ENCODE results near the gene THAP10.

Gene THAP10

GRCh38 chr15:70906842-70907241 lies 14.6 kb upstream of the THAP10 start:
- Histone ChIP-seq H3K27ac (replicated peaks) (no peak overlapping the region), H3K4me3 (replicated peaks; ENCODE audit: insufficient read depth, low read length) (no peak overlapping the region), H3K27me3 (ENCODE audit: insufficient read depth, poor library complexity, severe bottlenecking) (no peaks in the 10 kb centered on the region)
- no peak for DNase-seq (ENCODE audit: low read depth in 1 of 2, low spot score in 1 of 2)
- TF ChIP-seq CTCF (IDR thresholded peaks at IDR 0.05; ENCODE audit: insufficient read depth, low read length): no peak
- no peak for TF ChIP-seq REST (IDR thresholded peaks at IDR 0.05; ENCODE audit: insufficient replicate concordance, low read depth)

- H3K27ac ChIP-seq (replicated peaks): no peak overlapping the region
- DNase-seq (ENCODE audit: low read depth in 1 of 2, low spot score in 1 of 2): no peak
Measured at GRCh38 chr15:70902107-70902506, 9.9 kb upstream of the THAP10 start.

GRCh38 chr15:70892912-70893560 lies 803 bp upstream of the THAP10 start:
- H3K4me3 ChIP-seq (replicated peaks; ENCODE audit: insufficient read depth, low read length): peak overlapping the region; percentile 71
- TF ChIP-seq SPI1 (IDR thresholded peaks at IDR 0.05; ENCODE audit: borderline replicate concordance, low read depth) (no peak), GABPA (IDR thresholded peaks at IDR 0.05; ENCODE audit: low read depth) (no peak)
- no peaks in the 10 kb centered on the region for H3K27me3 ChIP-seq (ENCODE audit: insufficient read depth, poor library complexity, severe bottlenecking)
- H3K27ac ChIP-seq (replicated peaks): no peak overlapping the region
- DNase-seq (ENCODE audit: low read depth in 1 of 2, low spot score in 1 of 2): no peak

More at GRCh38 chr15:70902107-70902506, 9.9 kb upstream of the THAP10 start:
- no peak for TF ChIP-seq REST (IDR thresholded peaks at IDR 0.05; ENCODE audit: insufficient replicate concordance, low read depth)
- TF ChIP-seq SPI1 (IDR thresholded peaks at IDR 0.05; ENCODE audit: borderline replicate concordance, low read depth): no peak
- TF ChIP-seq POLR2AphosphoS5 (IDR thresholded peaks at IDR 0.05; ENCODE audit: low read depth): no peak
- no peak for TF ChIP-seq CTCF (IDR thresholded peaks at IDR 0.05; ENCODE audit: insufficient read depth, low read length)
- no peak for TF ChIP-seq GABPA (IDR thresholded peaks at IDR 0.05; ENCODE audit: low read depth)
- H3K27me3 ChIP-seq (ENCODE audit: insufficient read depth, poor library complexity, severe bottlenecking): no peaks in the 10 kb centered on the region
- no peak overlapping the region for H3K4me3 ChIP-seq (replicated peaks; ENCODE audit: insufficient read depth, low read length)

- Histone ChIP-seq H3K27ac (replicated peaks) (no peak overlapping the region), H3K4me3 (replicated peaks; ENCODE audit: insufficient read depth, low read length) (no peak overlapping the region), H3K27me3 (ENCODE audit: insufficient read depth, poor library complexity, severe bottlenecking) (no peaks in the 10 kb centered on the region)
- TF ChIP-seq SPI1 (IDR thresholded peaks at IDR 0.05; ENCODE audit: borderline replicate concordance, low read depth) (peak; percentile 32; the same call in 1 of the 2 replicates), GABPA (IDR thresholded peaks at IDR 0.05; ENCODE audit: low read depth) (no peak)
- no peak for DNase-seq (ENCODE audit: low read depth in 1 of 2, low spot score in 1 of 2)
Measured at GRCh38 chr15:70882361-70882760, 9.9 kb downstream of the THAP10 start.

- Histone ChIP-seq H3K27ac (replicated peaks) (no peak overlapping the region), H3K27me3 (ENCODE audit: insufficient read depth, poor library complexity, severe bottlenecking) (no peaks in the 10 kb centered on the region), H3K4me3 (replicated peaks; ENCODE audit: insufficient read depth, low read length) (no peak overlapping the region)
- no peak for DNase-seq (ENCODE audit: low read depth in 1 of 2, low spot score in 1 of 2)
- TF ChIP-seq SPI1 (IDR thresholded peaks at IDR 0.05; ENCODE audit: borderline replicate concordance, low read depth): no peak
- no peak for TF ChIP-seq REST (IDR thresholded peaks at IDR 0.05; ENCODE audit: insufficient replicate concordance, low read depth)
- no peak for TF ChIP-seq POLR2AphosphoS5 (IDR thresholded peaks at IDR 0.05; ENCODE audit: low read depth)
- TF ChIP-seq CTCF (IDR thresholded peaks at IDR 0.05; ENCODE audit: insufficient read depth, low read length): no peak
- TF ChIP-seq GABPA (IDR thresholded peaks at IDR 0.05; ENCODE audit: low read depth): no peak
Measured at GRCh38 chr15:70880781-70881180, 11.5 kb downstream of the THAP10 start.
